Mesendoderm (in vitro differentiated cells): ENCODE measurements around the gene TBC1D1.

ENCODE experiments used
- DNase-seq: peaks from one replicate; pipeline ENCODE4 v3.0.0; 2013
- H2AK5ac ChIP-seq: 2 replicates; pipeline ENCODE4 v1.6.1; 2013; ENCODE audit warnings: low read length, inconsistent platforms
- H2BK120ac ChIP-seq: 2 replicates; pipeline ENCODE4 v1.6.1; 2013; ENCODE audit warnings: low read depth, mild to moderate bottlenecking, low read length, moderate library complexity, mixed read lengths
- H2BK15ac ChIP-seq: replicated peaks from 2 replicates; pipeline ENCODE4 v1.6.1; 2013; ENCODE audit warnings: low read depth, mild to moderate bottlenecking, moderate library complexity
- H2BK5ac ChIP-seq: 2 replicates; pipeline ENCODE4 v1.6.1; 2013; ENCODE audit warnings: low read length, inconsistent platforms
- H3K18ac ChIP-seq: 2 replicates; pipeline ENCODE4 v1.6.1; 2013; ENCODE audit warnings: mild to moderate bottlenecking, low read length, mixed read lengths
- H3K23ac ChIP-seq: one replicate; pipeline ENCODE4 v1.6.1; 2013; ENCODE audit warnings: low read length
- H3K27ac ChIP-seq: 2 replicates; pipeline ENCODE4 v1.5.1; 2013; ENCODE audit warnings: low read depth, mild to moderate bottlenecking, inconsistent platforms, low read length, moderate library complexity
- H3K27me3 ChIP-seq: 2 replicates; pipeline ENCODE4 v1.6.1; 2013; ENCODE audit warnings: low read length, control low read depth, mild to moderate bottlenecking, inconsistent platforms; ENCODE audit not compliant: insufficient read depth, poor library complexity
- H3K36me3 ChIP-seq: 2 replicates; pipeline ENCODE4 v1.6.1; 2013; ENCODE audit warnings: low read length, inconsistent platforms; ENCODE audit not compliant: control insufficient read depth, insufficient read depth
- H3K4ac ChIP-seq: one replicate; pipeline ENCODE4 v1.6.1; 2013; ENCODE audit warnings: low read depth, mild to moderate bottlenecking, low read length, moderate library complexity
- H3K4me1 ChIP-seq: 2 replicates; pipeline ENCODE4 v1.6.1; 2013; ENCODE audit warnings: low read depth, low read length, inconsistent platforms; ENCODE audit not compliant: control insufficient read depth
- H3K4me2 ChIP-seq: 2 replicates; pipeline ENCODE4 v1.6.1; 2013; ENCODE audit warnings: low read length
- H3K4me3 ChIP-seq: 2 replicates; pipeline ENCODE4 v1.5.1; 2013; ENCODE audit warnings: mild to moderate bottlenecking, low read length
- H3K56ac ChIP-seq: one replicate; pipeline ENCODE4 v1.6.1; 2013; ENCODE audit warnings: low read length
- H3K79me1 ChIP-seq: 2 replicates; pipeline ENCODE4 v1.6.1; 2013; ENCODE audit warnings: low read length, inconsistent platforms
- H3K79me2 ChIP-seq: 2 replicates; pipeline ENCODE4 v1.6.1; 2013; ENCODE audit warnings: mild to moderate bottlenecking, low read length; ENCODE audit not compliant: control insufficient read depth, insufficient read depth
- H3K9ac ChIP-seq: 2 replicates; pipeline ENCODE4 v1.6.1; 2013; ENCODE audit warnings: low read length, inconsistent platforms
- H4K5ac ChIP-seq: one replicate; pipeline ENCODE4 v1.6.1; 2013; ENCODE audit warnings: low read length
- H4K8ac ChIP-seq: one replicate; pipeline ENCODE4 v1.6.1; 2013; ENCODE audit warnings: low read depth, mild to moderate bottlenecking, control low read depth, low read length, moderate library complexity
- WGBS: extraction: QIAGEN DNeasy Blood & Tissue Kit; methylation state at CpG from one replicate; pipeline ENCODE4 v1.1.7; 2013; ENCODE audit warnings: low lambda C conversion rate, missing lambda C conversion rate; ENCODE audit not compliant: insufficient coverage; ENCODE audit errors: extremely low coverage; 5-methylcytosine and 5-hydroxymethylcytosine counted together

The TBC1D1 gene

GRCh38 chr4:38068107-38068506, 177.2 kb downstream of the TBC1D1 start:
- H2BK5ac ChIP-seq, result no peak overlapping the region
- no peak overlapping the region for H3K4me2 ChIP-seq
- no peaks in the 10 kb centered on the region for H3K27me3 ChIP-seq
- no peak overlapping the region for H3K4ac ChIP-seq
- no peak overlapping the region for H2BK15ac ChIP-seq
- H3K79me1 ChIP-seq, result no peaks in the 10 kb centered on the region
- no peaks in the 10 kb centered on the region for H3K4me1 ChIP-seq
- no CpG with 5 or more reads among the region's 7 CpGs for WGBS
- no peak overlapping the region for H3K27ac ChIP-seq
- H2AK5ac ChIP-seq, result no peak overlapping the region
- H3K56ac ChIP-seq, result no peak overlapping the region
- H3K9ac ChIP-seq, result no peak overlapping the region
- H3K36me3 ChIP-seq, result no peaks in the 10 kb centered on the region
- no peaks in the 10 kb centered on the region for H3K79me2 ChIP-seq
- H3K18ac ChIP-seq, result no peak overlapping the region
- no peak overlapping the region for H2BK120ac ChIP-seq
- no peak overlapping the region for H3K23ac ChIP-seq
- no peak overlapping the region for H4K8ac ChIP-seq
- DNase-seq, result peak; percentile 23
- no peak overlapping the region for H3K4me3 ChIP-seq
- H4K5ac ChIP-seq, result no peak overlapping the region

DNA sequence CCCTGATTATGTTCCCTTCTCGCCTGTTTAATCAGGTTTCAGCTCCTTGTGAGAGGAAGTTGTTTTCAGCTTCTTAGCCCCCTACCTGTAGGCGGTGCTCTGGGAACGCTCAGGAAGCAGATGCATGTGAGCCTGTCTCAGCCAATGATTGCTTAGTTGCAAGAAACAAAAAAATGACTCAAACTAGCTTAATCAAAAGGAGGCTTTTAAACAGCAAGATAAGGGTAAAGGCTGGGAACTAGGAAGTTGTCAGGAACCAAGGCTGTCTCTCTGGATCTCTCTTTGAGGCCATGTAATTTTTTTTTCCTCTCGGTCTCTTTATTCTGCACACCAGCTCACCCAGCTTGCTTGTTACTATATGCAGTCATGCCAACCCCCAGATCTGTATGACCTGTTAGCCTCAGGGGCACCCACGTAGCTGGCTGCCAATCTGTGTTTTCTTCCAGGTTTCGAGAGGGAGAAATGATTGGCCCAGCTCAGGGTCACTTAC, 178.4 kb downstream of the TBC1D1 start:
- DNase-seq, result peak; percentile 90
- Histone ChIP-seq H2BK120ac (no peak overlapping the region), H3K27me3 (no peaks in the 10 kb centered on the region), H3K23ac (no peak overlapping the region), H3K79me2 (no peaks in the 10 kb centered on the region), H3K79me1 (no peaks in the 10 kb centered on the region), H3K36me3 (no peaks in the 10 kb centered on the region), H2AK5ac (no peak overlapping the region), H2BK15ac (no peak overlapping the region), H2BK5ac (no peak overlapping the region), H4K8ac (no peak overlapping the region), H3K56ac (no peak overlapping the region), H3K18ac (peak overlapping the region; percentile 78), H3K4ac (no peak overlapping the region), H3K4me2 (no peak overlapping the region), H3K4me1 (no peaks in the 10 kb centered on the region), H3K4me3 (no peak overlapping the region), H3K9ac (peak overlapping the region; percentile 12), H3K27ac (no peak overlapping the region), H4K5ac (no peak overlapping the region)
- WGBS, result no CpG with 5 or more reads among the region's 6 CpGs

GRCh38 chr4:38071801-38072431, 181.0 kb downstream of the TBC1D1 start:
- H3K4ac ChIP-seq, result no peak overlapping the region

GRCh38 chr4:38072578-38072977, 181.7 kb downstream of the TBC1D1 start:
- Histone ChIP-seq H2BK120ac (no peak overlapping the region), H3K79me1 (no peaks in the 10 kb centered on the region), H2AK5ac (no peak overlapping the region), H4K8ac (no peak overlapping the region), H3K9ac (no peak overlapping the region), H3K4me1 (no peaks in the 10 kb centered on the region), H3K4me2 (no peak overlapping the region), H3K4ac (no peak overlapping the region), H3K18ac (no peak overlapping the region), H3K56ac (no peak overlapping the region), H3K23ac (no peak overlapping the region), H3K27ac (no peak overlapping the region), H2BK5ac (no peak overlapping the region), H2BK15ac (no peak overlapping the region), H3K36me3 (no peaks in the 10 kb centered on the region), H4K5ac (no peak overlapping the region), H3K79me2 (no peaks in the 10 kb centered on the region), H3K27me3 (no peaks in the 10 kb centered on the region), H3K4me3 (no peak overlapping the region)
- DNase-seq, result no peak
- no CpG with 5 or more reads among the region's 3 CpGs for WGBS

More at GRCh38 chr4:38071801-38072431, 181.0 kb downstream of the TBC1D1 start:
- Histone ChIP-seq H3K36me3 (no peaks in the 10 kb centered on the region), H2BK15ac (no peak overlapping the region), H3K4me1 (no peaks in the 10 kb centered on the region), H3K4me2 (no peak overlapping the region), H3K18ac (no peak overlapping the region), H4K8ac (no peak overlapping the region), H3K9ac (no peak overlapping the region), H3K4me3 (no peak overlapping the region), H2BK5ac (no peak overlapping the region), H2AK5ac (no peak overlapping the region), H3K27me3 (no peaks in the 10 kb centered on the region), H2BK120ac (no peak overlapping the region), H3K79me2 (no peaks in the 10 kb centered on the region), H3K27ac (no peak overlapping the region), H3K23ac (no peak overlapping the region), H4K5ac (no peak overlapping the region), H3K56ac (no peak overlapping the region), H3K79me1 (no peaks in the 10 kb centered on the region)
- WGBS, result no CpG with 5 or more reads among the region's 7 CpGs
- DNase-seq, result no peak

GRCh38 chr4:38073596-38074234, 182.8 kb downstream of the TBC1D1 start:
- Histone ChIP-seq H2BK15ac (no peak overlapping the region), H3K9ac (no peak overlapping the region), H3K23ac (no peak overlapping the region), H4K8ac (no peak overlapping the region), H4K5ac (no peak overlapping the region), H3K27me3 (no peaks in the 10 kb centered on the region), H3K79me1 (no peaks in the 10 kb centered on the region), H3K79me2 (no peaks in the 10 kb centered on the region), H3K18ac (no peak overlapping the region), H3K4me3 (no peak overlapping the region), H3K4ac (no peak overlapping the region), H3K4me2 (no peak overlapping the region), H2AK5ac (no peak overlapping the region), H2BK120ac (no peak overlapping the region), H3K36me3 (no peaks in the 10 kb centered on the region), H3K4me1 (no peaks in the 10 kb centered on the region), H3K27ac (no peak overlapping the region), H3K56ac (no peak overlapping the region), H2BK5ac (no peak overlapping the region)
- WGBS, result no CpG with 5 or more reads among the region's 4 CpGs
- no peak for DNase-seq
